Progenitor cell of endocrine pancreas (in vitro differentiated cells): ENCODE results near the gene AHCTF1. TPM values are rescaled to one million over a fixed set of nuclear protein-coding genes. Genes with fewer than 3 reads are reported as not detected.
"Not testable (repeated sequence)": the region's sequence is repeated elsewhere in the genome, so short reads cannot be mapped to it uniquely, and the experiment has no call there.

Experiments
- DNase-seq: peaks from one replicate; pipeline ENCODE4 v3.0.0; 2021; ENCODE audit warnings: low spot score; ENCODE audit not compliant: unreplicated experiment
- H3K27ac Mint-ChIP-seq: 2 replicates; pipeline ENCODE4 v1.8.0; 2021; ENCODE audit warnings: mild to moderate bottlenecking, moderate library complexity, mixed read lengths
- H3K27me3 Mint-ChIP-seq: 2 replicates; pipeline ENCODE4 v1.8.0; 2021; ENCODE audit warnings: mixed read lengths
- H3K36me3 Mint-ChIP-seq: 2 replicates; pipeline ENCODE4 v1.8.0; 2022; ENCODE audit warnings: mixed read lengths; ENCODE audit not compliant: insufficient read depth
- H3K4me1 Mint-ChIP-seq: 2 replicates; pipeline ENCODE4 v1.8.0; 2021; ENCODE audit warnings: low read depth, mixed read lengths
- H3K4me3 Mint-ChIP-seq: 2 replicates; pipeline ENCODE4 v1.8.0; 2021; ENCODE audit warnings: low read depth, mild to moderate bottlenecking, moderate library complexity, mixed read lengths
- H3K9me3 Mint-ChIP-seq: 2 replicates; pipeline ENCODE4 v1.8.0; 2021; ENCODE audit warnings: low read depth, mixed read lengths
- CTCF ChIP-seq: fragments of 200-600 bp; sonication (generic); IDR thresholded peaks from one replicate; pipeline ENCODE4 v1.5.0; 2021; ENCODE audit warnings: antibody characterized with exemption, mild to moderate bottlenecking; ENCODE audit not compliant: unreplicated experiment
- total RNA-seq: library from RNA; stranded (reverse); gene quantifications from 2 replicates; pipeline ENCODE4 v1.2.1, GENCODE V29; 2021

AHCTF1 gene
- total RNA-seq, 1 donor from 2014 or later = 42.8 TPM

DNA sequence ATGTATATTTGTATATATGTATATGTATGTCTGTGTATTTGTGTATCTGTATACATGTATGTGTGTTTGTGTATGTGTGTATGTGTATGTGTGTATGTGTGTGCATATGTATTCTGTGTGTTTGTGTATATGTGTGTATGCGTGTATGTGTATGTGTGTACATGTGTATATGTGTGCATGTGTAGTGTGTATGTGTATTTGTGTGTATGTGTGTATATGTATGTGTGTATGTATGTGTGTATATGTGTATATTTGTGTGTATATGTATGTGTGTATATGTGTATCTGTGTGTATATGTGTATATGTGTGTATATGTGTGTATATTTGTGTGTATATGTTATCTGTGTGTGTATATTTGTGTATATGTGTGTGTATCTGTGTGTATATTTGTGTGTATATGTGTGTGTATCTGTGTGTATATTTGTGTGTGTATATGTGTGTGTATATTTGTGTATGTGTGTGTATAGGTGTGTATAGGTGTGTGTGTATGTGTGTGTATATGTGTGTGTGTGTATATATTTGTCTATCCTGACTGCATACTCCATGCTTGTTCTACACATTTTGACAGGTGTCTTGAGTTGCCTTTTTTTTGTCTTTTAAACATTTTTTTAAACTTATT is 106.1 kb downstream of the AHCTF1 start:
- DNase-seq = no peak
- Mint-ChIP-seq H3K27me3 (no peaks in the 10 kb centered on the region), H3K9me3 (peaks cover 12% of the 10 kb centered on the region), H3K36me3 (peaks cover 7% of the 10 kb centered on the region), H3K4me1 (peaks cover 5% of the 10 kb centered on the region), H3K27ac (no peak overlapping the region), H3K4me3 (no peak overlapping the region)
- TF ChIP-seq CTCF = no peak

DNA sequence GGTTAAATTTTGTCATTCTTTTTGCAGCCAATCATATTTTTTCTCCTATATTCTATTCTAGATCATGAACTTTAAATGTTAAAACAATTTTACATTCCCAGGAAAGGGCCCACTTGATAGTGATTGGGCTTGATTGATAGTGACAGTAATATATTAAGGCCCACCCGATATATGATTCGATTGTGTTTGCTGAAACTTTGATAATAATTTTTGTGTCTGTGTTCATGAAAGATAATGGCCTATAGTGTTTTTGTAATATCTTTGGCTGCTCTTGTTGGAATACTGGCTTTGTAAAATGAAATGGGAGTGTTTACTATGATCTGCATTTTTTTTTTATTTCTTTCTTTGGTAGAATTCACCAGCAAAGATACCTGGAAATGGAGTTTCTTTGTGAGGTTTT is 107.2 kb downstream of the AHCTF1 start:
- Mint-ChIP-seq H3K27me3 (no peaks in the 10 kb centered on the region), H3K4me1 (peaks cover 5% of the 10 kb centered on the region), H3K9me3 (peaks cover 7% of the 10 kb centered on the region), H3K4me3 (no peak overlapping the region), H3K36me3 (peaks cover 7% of the 10 kb centered on the region), H3K27ac (no peak overlapping the region)
- no peak for TF ChIP-seq CTCF
- DNase-seq = no peak

DNA sequence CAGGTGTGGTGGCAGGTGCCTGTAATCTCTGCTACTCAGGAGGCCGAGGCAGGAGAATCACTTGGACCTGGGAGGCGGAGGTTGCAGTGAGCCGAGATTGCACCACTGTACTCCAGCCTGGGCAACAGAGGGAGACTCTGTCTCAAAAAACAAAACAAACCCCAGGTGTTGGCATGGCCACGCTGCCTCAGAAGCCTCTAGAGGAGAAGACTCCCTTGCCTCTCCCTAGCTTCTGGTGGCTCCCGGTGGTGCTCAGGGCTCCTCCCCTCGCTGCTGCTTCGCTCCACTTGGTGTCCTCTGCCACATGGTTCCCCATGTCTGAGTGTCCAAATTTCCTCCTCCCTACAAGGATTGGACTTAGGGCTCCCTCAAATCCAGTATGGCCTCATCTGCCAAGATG is 109.6 kb downstream of the AHCTF1 start:
- not testable (repeated sequence) for H3K4me3 Mint-ChIP-seq, H3K27ac Mint-ChIP-seq, H3K9me3 Mint-ChIP-seq, H3K4me1 Mint-ChIP-seq, DNase-seq, H3K36me3 Mint-ChIP-seq, H3K27me3 Mint-ChIP-seq

GRCh38 chr1:246820666-246821065 is 111.1 kb downstream of the AHCTF1 start:
- Mint-ChIP-seq H3K27ac (no peak overlapping the region), H3K36me3 (no peaks in the 10 kb centered on the region), H3K27me3 (no peaks in the 10 kb centered on the region)

DNA sequence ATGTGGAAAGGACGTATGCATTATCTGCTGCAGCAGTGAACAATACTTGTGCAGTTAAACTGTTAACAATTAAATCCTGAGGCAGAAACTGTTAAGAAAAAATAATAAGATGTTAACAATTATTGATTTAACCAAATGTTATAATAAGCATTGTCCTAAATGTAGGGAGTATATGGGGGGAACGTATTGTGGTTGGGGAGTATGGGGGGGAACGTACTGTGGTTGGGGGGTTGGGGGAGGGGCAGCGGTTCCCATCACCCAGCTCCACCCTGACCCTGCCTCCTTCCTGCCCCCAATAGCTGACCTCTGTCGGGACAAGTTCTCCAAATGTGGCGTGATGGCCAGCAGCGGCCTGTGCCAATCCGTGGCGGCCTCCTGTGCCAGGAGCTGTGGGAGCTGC is 114.0 kb downstream of the AHCTF1 start:
- not testable (repeated sequence) for H3K9me3 Mint-ChIP-seq, H3K4me3 Mint-ChIP-seq, DNase-seq, H3K27me3 Mint-ChIP-seq, H3K36me3 Mint-ChIP-seq, H3K4me1 Mint-ChIP-seq, H3K27ac Mint-ChIP-seq

More at GRCh38 chr1:246820666-246821065, 111.1 kb downstream of the AHCTF1 start:
- Mint-ChIP-seq H3K4me1 (no peaks in the 10 kb centered on the region), H3K9me3 (no peaks in the 10 kb centered on the region), H3K4me3 (no peak overlapping the region)
- DNase-seq = no peak
- no peak for TF ChIP-seq CTCF

- Mint-ChIP-seq H3K27ac (no peak overlapping the region), H3K27me3 (peaks cover 3% of the 10 kb centered on the region), H3K4me1 (peaks cover 2% of the 10 kb centered on the region), H3K9me3 (no peaks in the 10 kb centered on the region), H3K36me3 (no peaks in the 10 kb centered on the region), H3K4me3 (no peak overlapping the region)
- TF ChIP-seq CTCF = no peak
- no peak for DNase-seq
Measured at GRCh38 chr1:246815693-246816270, 116.0 kb downstream of the AHCTF1 start.
